GM10266 (cell line): Measurements from ENCODE around the gene FER.
A peak's percentile ranks its signal among the peaks of the same experiment; 100 is the strongest.
"Not testable (repeated sequence)": the region's sequence is repeated elsewhere in the genome, so short reads cannot be mapped to it uniquely, and the experiment has no call there.

Experiments used
- DNase-seq: peaks from one replicate; pipeline ENCODE4 v3.0.0; 2012; ENCODE audit errors: extremely low spot score
- CTCF ChIP-seq: IDR thresholded peaks from 2 replicates; pipeline ENCODE4 v1.5.1; 2012; ENCODE audit warnings: mild to moderate bottlenecking, low read depth; ENCODE audit not compliant: control insufficient read depth, insufficient read depth; ENCODE audit errors: missing control alignments

The FER gene

DNA sequence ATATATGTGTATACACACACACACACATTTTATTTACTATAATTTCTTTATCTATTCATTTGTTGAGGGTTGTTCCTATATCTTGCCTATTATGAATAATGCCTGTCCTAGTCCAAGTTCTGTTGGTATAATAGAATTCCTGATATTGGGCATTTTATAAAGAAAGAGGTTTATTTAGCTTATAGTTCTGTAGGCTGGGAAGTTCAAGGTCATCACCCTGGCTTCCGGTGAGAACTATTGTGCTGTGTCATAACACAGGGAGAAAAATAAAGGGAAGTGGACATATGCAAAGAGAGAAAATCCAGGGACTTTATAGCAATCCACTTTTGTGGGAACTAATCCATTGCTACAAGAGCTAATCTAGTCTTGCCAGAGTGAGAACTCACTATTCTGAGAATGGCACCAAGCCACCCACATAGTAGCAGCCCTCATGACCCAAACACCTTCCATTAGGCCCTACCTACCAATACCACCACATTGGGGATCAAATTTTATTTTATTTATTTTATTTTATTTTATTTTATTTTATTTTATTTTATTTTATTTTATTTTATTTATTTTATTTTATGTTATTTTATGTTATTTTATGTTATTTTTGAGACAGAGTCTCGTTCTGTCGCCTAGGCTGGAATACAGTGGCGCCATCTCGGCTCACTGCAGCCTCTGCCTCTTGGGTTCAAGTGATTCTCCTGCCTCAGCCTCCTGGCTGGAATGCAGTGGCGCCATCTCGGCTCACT lies 74.7 kb downstream of the FER start:
- DNase-seq = no peak
- no peak for TF ChIP-seq CTCF

DNA sequence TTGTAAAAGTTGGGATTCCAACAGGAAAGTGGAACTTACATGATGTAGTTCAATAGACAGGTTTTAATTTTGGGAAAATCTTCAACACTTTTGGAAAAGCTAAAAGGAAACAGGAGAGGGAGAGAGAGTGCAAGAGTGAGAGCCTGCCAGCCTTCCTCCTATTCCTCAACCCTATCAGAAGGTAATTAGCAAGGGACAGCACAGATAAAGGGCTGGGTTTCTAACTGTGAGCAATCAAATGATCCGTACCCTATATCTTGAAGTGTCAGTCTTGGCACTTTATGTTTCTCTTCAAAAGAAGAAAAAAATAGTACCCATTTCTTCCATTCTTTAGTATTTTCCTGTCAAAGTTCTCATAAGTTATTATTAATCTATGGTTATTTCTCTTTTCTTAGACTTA lies 79.4 kb downstream of the FER start:
- DNase-seq = no peak
- TF ChIP-seq CTCF = no peak

GRCh38 chr5:108830705-108831276 lies 83.1 kb downstream of the FER start:
- no peak for DNase-seq
- TF ChIP-seq CTCF = no peak

DNA sequence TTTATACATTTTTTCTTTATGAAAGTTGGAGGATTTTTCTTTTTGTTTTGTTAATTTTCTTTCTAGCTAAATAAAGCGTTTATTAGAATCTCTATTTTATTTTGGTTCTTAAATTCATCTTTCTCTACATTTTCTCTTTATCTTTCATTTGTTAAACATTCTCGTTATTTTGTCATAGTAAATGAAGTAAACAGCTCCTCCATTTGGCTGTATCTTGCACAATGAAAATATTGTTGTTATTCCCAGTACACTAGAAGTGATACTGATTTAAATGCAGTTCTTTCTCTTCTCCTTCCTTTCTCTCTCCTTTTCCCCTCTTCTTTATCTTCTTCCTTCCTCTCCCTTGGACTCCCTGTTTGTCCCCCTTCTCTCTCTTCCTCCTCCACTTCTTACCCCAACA lies 88.8 kb downstream of the FER start:
- DNase-seq = no peak
- TF ChIP-seq CTCF = no peak

DNA sequence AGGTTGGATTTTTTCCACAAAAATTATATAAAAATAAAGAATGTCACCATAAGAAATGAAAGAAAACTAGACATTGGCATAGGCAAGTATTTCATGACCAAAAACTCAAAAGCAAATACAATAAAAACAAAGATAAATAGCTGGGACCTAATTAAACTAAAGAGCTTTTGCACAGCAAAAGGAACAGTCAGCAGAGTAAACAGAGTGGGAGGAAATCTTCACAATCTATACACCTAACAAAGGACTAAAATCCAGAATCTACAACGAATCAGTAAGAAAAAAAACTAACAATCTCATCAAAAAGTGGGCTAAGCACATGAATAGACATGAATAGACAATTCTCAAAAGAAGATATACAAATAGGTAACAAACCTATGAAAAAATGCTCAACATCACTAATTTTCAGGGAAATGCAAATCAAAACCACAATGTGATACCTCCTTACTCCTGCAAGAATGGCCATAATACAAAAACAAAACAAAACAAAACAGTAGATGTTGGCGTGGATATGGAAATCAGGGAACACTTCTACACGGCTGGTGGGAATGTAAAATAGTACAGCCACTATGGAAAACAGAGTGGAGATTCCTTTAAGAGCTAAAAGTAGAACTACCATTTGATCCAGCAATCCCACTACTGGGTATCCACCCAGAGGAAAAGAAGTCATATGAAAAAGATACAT lies 94.7 kb downstream of the FER start:
- DNase-seq = not testable (repeated sequence)

GRCh38 chr5:108851129-108851528 lies 103.4 kb downstream of the FER start:
- DNase-seq = not testable (repeated sequence)

DNA sequence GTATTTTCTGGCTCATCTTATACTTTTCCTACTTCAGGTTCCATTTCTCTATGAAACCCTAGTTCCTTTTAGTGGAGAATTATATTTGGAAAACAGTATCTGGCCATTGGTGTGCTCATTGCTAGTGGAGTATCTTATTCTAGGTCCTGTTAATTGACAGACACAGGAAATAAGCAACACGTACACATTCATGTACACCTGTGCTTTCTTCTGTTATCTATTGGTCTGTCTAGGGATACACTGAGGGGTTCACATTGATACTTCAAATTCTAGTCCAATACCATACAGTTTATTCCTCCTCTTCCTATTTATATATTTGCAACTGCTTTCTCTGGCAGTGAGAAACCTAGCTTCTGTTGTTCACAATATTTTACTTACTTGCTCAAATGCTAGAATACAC lies 110.2 kb downstream of the FER start:
- peak; percentile 4 for DNase-seq

DNA sequence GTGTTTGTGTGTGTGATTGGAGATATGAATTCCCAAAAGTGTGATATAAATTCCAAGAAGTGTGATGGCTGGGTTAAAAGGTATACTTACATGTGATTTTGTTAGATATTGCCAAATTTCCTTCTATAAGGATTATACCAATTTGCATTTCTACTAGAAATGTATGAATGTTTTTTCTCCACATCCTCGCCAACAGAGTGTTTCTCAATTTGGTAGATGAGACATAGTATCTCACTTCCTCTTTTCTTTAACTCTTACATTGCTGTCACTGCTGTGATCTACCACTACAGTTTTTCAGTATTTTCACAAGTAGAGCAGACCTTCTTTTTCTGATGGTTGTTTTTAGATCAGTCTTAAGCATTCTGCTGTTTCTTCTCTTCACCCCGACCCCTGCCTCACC lies 111.3 kb downstream of the FER start:
- DNase-seq = peak; percentile 55
- TF ChIP-seq CTCF = no peak

More for the DNA sequence above, 110.2 kb downstream of the FER start:
- TF ChIP-seq CTCF = no peak
